A673 (cell line): ENCODE results near the gene ZNF573.
"Not testable (repeated sequence)": the region's sequence is repeated elsewhere in the genome, so short reads cannot be mapped to it uniquely, and the experiment has no call there.

Experiments
- EZH2 ChIP-seq: fragments of 200-600 bp; sonication (generic); IDR thresholded peaks from 2 replicates; pipeline ENCODE4 v1.6.1; 2017; ENCODE audit warnings: borderline replicate concordance, low read depth, mild to moderate bottlenecking, mixed read lengths, antibody characterized with exemption, low read length; ENCODE audit not compliant: poor library complexity, severe bottlenecking
- TF ChIP-seq, protein P1 (sequence below): fragments of 300-800, 200-600 bp; sonication (generic); conservative IDR thresholded peaks from 2 replicates; pipeline ENCODE4 v1.5.1; 2017; ENCODE audit warnings: low read depth, mild to moderate bottlenecking, antibody characterized with exemption, low read length, moderate library complexity, mixed read lengths

DNA sequence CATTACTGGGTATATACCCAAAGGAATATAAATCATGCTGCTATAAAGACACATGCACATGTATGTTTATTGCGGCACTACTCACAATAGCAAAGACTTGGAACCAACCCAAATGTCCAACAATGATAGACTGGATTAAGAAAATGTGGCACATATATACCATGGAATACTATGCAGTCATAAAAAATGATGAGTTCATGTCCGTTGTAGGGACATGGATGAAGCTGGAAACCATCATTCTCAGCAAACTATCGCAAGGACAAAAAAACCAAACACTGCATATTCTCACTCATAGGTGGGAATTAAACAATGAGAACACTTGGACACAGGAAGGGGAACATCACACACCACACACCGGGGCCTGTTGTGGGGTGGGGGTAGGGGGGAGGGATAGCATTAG lies 21.7 kb downstream of the ZNF573 start:
- TF ChIP-seq, protein P1, sequence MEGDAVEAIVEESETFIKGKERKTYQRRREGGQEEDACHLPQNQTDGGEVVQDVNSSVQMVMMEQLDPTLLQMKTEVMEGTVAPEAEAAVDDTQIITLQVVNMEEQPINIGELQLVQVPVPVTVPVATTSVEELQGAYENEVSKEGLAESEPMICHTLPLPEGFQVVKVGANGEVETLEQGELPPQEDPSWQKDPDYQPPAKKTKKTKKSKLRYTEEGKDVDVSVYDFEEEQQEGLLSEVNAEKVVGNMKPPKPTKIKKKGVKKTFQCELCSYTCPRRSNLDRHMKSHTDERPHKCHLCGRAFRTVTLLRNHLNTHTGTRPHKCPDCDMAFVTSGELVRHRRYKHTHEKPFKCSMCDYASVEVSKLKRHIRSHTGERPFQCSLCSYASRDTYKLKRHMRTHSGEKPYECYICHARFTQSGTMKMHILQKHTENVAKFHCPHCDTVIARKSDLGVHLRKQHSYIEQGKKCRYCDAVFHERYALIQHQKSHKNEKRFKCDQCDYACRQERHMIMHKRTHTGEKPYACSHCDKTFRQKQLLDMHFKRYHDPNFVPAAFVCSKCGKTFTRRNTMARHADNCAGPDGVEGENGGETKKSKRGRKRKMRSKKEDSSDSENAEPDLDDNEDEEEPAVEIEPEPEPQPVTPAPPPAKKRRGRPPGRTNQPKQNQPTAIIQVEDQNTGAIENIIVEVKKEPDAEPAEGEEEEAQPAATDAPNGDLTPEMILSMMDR = not testable (repeated sequence)
- not testable (repeated sequence) for TF ChIP-seq EZH2
